HepG2 (cell line): ENCODE results near the gene PTPMT1.

ENCODE experiments used
- FOXJ3 ChIP-seq: sonication (generic); formaldehyde crosslinking; IDR thresholded peaks from 2 replicates; pipeline ENCODE4 v1.4.0; 2020; ENCODE audit warnings: missing genetic modification reagents, mild to moderate bottlenecking, borderline replicate concordance
- KAT7 ChIP-seq: IDR thresholded peaks from 2 replicates; pipeline ENCODE4 v1.6.1; 2018; ENCODE audit warnings: borderline replicate concordance, missing compliant biosample characterization
- POLR2A ChIP-seq, 2 experiments: IDR thresholded peaks; 2 replicates each; pipeline ENCODE4 v1.6.1; 2011; ENCODE audit warnings: low read depth in 2 of 2, low read length in 2 of 2, mild to moderate bottlenecking in 1 of 2, moderate library complexity in 1 of 2; ENCODE audit not compliant: insufficient read depth in 1 of 2
- REPIN1 ChIP-seq: sonication (generic); formaldehyde crosslinking; IDR thresholded peaks from 2 replicates; pipeline ENCODE4 v1.8.0; 2022; ENCODE audit warnings: missing genetic modification reagents, low read depth, mild to moderate bottlenecking, borderline replicate concordance
- SALL1 ChIP-seq: sonication (generic); formaldehyde crosslinking; IDR thresholded peaks from 2 replicates; pipeline ENCODE4 v1.8.0; 2022; ENCODE audit warnings: mild to moderate bottlenecking, missing genetic modification reagents
- ZFP36L2 ChIP-seq: sonication (generic); formaldehyde crosslinking; IDR thresholded peaks from 2 replicates; pipeline ENCODE4 v1.4.0; 2020; ENCODE audit warnings: missing genetic modification reagents
- ZFP91 ChIP-seq: sonication (generic); formaldehyde crosslinking; IDR thresholded peaks from 2 replicates; pipeline ENCODE4 v1.9.0; 2022; ENCODE audit warnings: missing genetic modification reagents, mild to moderate bottlenecking, borderline replicate concordance
- TF ChIP-seq, protein P1 (sequence below): sonication (generic); formaldehyde crosslinking; IDR thresholded peaks from 2 replicates; pipeline ENCODE4 v1.4.0; 2020; ENCODE audit warnings: missing genetic modification reagents
- TF ChIP-seq, protein P2 (sequence below): sonication (generic); formaldehyde crosslinking; IDR thresholded peaks from 2 replicates; pipeline ENCODE4 v1.5.0; 2020; ENCODE audit warnings: missing genetic modification reagents

GRCh38 chr11:47607380-47607779, 42.0 kb downstream of the PTPMT1 start:
- TF ChIP-seq, protein P1, sequence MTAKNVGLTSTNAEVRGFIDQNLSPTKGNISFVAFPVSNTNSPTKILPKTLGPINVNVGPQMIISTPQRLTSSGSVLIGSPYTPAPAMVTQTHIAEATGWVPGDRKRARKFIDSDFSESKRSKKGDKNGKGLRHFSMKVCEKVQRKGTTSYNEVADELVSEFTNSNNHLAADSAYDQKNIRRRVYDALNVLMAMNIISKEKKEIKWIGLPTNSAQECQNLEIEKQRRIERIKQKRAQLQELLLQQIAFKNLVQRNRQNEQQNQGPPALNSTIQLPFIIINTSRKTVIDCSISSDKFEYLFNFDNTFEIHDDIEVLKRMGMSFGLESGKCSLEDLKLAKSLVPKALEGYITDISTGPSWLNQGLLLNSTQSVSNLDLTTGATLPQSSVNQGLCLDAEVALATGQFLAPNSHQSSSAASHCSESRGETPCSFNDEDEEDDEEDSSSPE (CRISPR knock-in tag): no peak
- TF ChIP-seq FOXJ3 (CRISPR knock-in tag) (no peak), REPIN1 (CRISPR knock-in tag) (no peak), SALL1 (CRISPR knock-in tag) (no peak), ZFP36L2 (CRISPR knock-in tag) (no peak), POLR2A (IDR thresholded peaks at IDR 0.05; ENCODE audit: insufficient read depth in 1 of 2, low read depth in 2 of 2, low read length in 2 of 2) (no peak), ZFP91 (CRISPR knock-in tag) (no peak), KAT7 (no peak)
- TF ChIP-seq, protein P2, sequence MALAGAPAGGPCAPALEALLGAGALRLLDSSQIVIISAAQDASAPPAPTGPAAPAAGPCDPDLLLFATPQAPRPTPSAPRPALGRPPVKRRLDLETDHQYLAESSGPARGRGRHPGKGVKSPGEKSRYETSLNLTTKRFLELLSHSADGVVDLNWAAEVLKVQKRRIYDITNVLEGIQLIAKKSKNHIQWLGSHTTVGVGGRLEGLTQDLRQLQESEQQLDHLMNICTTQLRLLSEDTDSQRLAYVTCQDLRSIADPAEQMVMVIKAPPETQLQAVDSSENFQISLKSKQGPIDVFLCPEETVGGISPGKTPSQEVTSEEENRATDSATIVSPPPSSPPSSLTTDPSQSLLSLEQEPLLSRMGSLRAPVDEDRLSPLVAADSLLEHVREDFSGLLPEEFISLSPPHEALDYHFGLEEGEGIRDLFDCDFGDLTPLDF: no peak
